ENCODE results near the gene IRX3.

Gene IRX3

GRCh38 chr16:54286366-54287130 is at the start of gene IRX3:
Gene IRX3, minus strand, starts transcription at chr16:54286787. Its CDS starts 737 bp downstream, at chr16:54286050.
- DNase-seq (ENCODE audit: insufficient read length, low spot score) = peak; percentile 44
- no peak for FAIRE-seq

- no peak for FAIRE-seq
Observed at GRCh38 chr16:54335230-54335629, 48.6 kb upstream of the IRX3 start.

DNA sequence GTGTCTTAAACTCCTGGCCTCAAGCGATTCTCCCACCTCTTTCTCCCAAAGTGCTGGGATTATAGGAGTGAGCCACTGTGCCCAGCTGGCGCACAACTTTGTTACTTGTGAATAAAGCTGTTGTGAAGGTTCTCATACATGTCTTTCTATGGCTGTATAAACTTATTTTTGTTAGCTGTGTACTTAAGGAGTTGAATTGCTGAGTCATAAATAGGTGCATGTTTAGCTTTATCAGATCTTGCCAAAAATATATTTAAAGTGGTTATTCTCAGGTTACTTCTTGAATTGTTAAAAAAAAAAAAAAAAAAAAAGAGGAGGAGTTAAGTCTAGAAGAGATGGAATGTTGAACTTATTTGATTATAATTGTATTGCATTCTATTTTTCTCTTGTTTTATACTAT is 47.6 kb upstream of the IRX3 start:
- FAIRE-seq (no peak), DNase-seq (ENCODE audit: insufficient read length, low spot score) (no peak)

More at GRCh38 chr16:54335230-54335629, 48.6 kb upstream of the IRX3 start:
- no peak for DNase-seq (ENCODE audit: insufficient read length, low spot score)

- FAIRE-seq (no peak), DNase-seq (ENCODE audit: insufficient read length, low spot score) (no peak)
Observed at GRCh38 chr16:54331241-54332002, 44.8 kb upstream of the IRX3 start.

GRCh38 chr16:54327609-54328008 is 41.0 kb upstream of the IRX3 start:
- DNase-seq (ENCODE audit: insufficient read length, low spot score) (no peak), FAIRE-seq (no peak)

DNA sequence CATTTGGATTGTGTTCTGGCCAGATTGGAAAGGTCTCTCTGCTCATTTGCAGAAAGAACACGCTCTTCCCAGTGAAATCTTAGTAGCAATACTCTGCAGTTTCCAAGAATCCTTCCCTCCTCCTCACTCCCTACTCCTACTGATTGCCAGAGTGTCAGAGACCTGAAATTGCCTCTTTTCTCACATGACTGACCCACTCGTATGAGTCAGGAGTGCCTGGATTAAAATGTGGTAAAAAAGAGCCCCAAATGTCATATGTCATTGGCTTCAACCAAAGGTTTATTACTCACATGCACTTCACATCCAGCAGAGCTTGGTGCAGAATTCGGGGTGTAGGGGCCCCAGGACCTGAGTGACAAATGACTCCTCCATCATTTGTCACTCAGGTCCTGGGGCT is 39.7 kb upstream of the IRX3 start:
- FAIRE-seq = no peak
- no peak for DNase-seq (ENCODE audit: insufficient read length, low spot score)

- DNase-seq (ENCODE audit: insufficient read length, low spot score) = no peak
- FAIRE-seq = no peak
Observed at GRCh38 chr16:54325616-54326265, 39.2 kb upstream of the IRX3 start.

DNA sequence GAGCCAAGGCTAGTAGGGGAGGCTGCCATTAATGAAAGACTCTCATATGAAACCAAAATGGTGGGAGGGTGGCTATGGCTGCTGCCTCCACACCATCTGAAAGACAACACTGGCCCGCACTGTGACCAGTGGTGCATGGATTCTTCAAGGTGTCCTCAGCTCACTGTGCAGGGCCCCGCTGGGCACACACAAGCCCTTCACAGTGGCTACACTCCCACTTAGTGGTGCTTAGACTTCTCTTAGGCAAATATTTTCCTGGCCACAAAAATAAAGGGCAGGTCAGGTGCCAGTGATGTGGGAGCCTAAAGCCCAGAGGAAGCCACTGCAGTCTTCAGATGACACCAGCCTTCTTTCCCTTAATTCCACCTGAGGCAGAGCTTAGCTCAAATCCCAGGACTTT is 38.1 kb upstream of the IRX3 start:
- no peak for FAIRE-seq
- no peak for DNase-seq (ENCODE audit: insufficient read length, low spot score)

- FAIRE-seq = no peak
Observed at GRCh38 chr16:54320697-54321340, 34.2 kb upstream of the IRX3 start.

GRCh38 chr16:54318941-54319340 is 32.4 kb upstream of the IRX3 start:
- DNase-seq (ENCODE audit: insufficient read length, low spot score) = no peak
- no peak for FAIRE-seq

More at GRCh38 chr16:54320697-54321340, 34.2 kb upstream of the IRX3 start:
- no peak for DNase-seq (ENCODE audit: insufficient read length, low spot score)

DNA sequence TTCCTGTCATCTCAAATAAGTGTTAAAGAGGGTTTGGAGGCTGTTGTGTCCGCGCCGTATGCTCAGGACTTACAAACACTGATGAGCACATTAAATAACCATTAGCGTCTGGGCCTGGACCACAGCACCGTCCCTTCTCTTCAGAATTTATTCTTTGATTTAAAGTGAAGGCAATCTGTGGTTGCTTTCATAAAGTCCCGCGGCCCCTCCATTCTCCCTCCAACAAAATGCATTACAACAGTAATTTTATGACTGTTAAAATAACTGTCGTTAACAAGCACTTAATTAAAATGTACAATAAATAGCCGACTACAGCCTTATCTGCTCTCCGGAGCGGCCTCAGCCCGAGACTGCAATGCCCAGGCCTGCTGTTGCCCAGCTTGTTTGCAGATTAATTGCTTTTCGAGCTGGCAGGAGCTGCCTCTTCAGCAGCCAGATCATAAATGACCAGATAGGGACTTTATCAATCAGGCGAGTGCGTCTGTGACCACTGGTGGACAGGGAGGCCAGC is 30.6 kb upstream of the IRX3 start:
- FAIRE-seq (no peak), DNase-seq (ENCODE audit: insufficient read length, low spot score) (no peak)

- no peak for FAIRE-seq
- no peak for DNase-seq (ENCODE audit: insufficient read length, low spot score)
Observed at GRCh38 chr16:54316095-54316889, 29.7 kb upstream of the IRX3 start.

- FAIRE-seq = no peak
- no peak for DNase-seq (ENCODE audit: insufficient read length, low spot score)
Observed at GRCh38 chr16:54313789-54314188, 27.2 kb upstream of the IRX3 start.

- FAIRE-seq (no peak), DNase-seq (ENCODE audit: insufficient read length, low spot score) (no peak)
Observed at GRCh38 chr16:54312502-54312991, 26.0 kb upstream of the IRX3 start.

GRCh38 chr16:54309341-54309740 is 22.8 kb upstream of the IRX3 start:
- FAIRE-seq = no peak

DNA sequence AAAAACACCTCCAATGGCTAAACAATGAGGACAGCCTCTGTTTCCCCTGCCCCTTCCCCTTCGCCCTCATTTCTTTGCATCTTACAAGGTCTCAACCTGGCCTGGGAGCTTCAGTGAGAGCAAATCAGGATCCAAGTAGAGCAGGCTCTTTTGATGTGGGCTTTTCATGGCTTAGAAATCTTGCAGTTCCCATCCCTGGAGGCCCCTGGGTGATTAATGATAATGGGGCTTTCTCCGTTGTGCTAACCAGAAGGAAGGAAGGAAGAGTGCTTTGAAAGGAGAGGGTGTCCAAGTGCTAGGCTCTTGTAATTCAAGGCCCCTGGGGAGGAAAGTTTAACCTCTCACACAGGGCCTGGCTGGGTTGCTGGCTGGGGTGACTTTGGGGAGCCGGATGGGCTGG is 18.5 kb upstream of the IRX3 start:
- no peak for FAIRE-seq
- no peak for DNase-seq (ENCODE audit: insufficient read length, low spot score)

More at GRCh38 chr16:54309341-54309740, 22.8 kb upstream of the IRX3 start:
- no peak for DNase-seq (ENCODE audit: insufficient read length, low spot score)

GRCh38 chr16:54303613-54304012 is 17.0 kb upstream of the IRX3 start:
- no peak for FAIRE-seq

DNA sequence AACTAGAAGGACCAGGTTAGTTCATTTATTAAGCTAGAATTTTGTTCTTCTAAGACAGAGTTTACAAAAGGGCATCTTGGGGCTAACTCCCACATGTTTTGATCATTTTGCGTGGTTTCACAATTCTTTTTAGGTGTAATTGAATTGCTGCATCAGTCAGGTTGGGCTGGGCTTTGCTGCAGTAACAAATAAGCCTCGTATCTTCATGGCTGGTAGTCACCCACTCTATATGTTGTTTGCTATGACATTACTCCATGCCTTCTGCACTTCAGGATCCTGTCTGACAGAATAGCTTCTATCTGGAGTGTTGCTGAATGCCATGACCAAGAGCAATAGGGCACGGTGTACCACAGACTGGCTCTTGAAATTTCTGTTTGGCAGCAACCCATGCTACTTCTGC is 10.6 kb upstream of the IRX3 start:
- DNase-seq (ENCODE audit: insufficient read length, low spot score) = no peak
- no peak for FAIRE-seq

More at GRCh38 chr16:54303613-54304012, 17.0 kb upstream of the IRX3 start:
- DNase-seq (ENCODE audit: insufficient read length, low spot score) = no peak

DNA sequence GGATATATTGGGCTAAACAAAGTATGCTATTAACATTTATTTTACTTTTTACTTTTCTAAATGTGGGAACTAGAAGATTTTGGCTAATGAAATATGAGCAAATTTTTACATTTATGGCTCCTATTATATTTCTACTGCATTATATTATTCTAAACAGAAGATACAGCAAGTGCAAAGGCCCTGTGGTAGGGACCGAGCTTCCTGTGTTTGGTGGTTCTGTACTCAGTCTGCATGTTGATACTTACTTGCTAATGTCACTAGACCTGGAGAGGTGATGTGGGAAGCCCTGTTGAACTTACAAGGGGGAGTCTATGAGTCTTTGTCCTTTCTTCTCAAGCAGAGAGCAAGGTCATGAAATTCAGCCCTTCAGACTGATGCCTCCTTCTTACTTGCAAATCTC is 10.0 kb upstream of the IRX3 start:
- DNase-seq (ENCODE audit: insufficient read length, low spot score) (no peak), FAIRE-seq (no peak)
